Jurkat, Clone E6-1 (cell line): ENCODE results near the gene MARCHF2.
"Not testable (repeated sequence)": the region's sequence is repeated elsewhere in the genome, so short reads cannot be mapped to it uniquely, and the experiment has no call there.

Source experiments
- DNase-seq: peaks from one replicate; pipeline ENCODE4 v3.0.0-alpha.2; 2011; ENCODE audit warnings: low read depth, low spot score
- H3K4me3 ChIP-seq: 2 replicates; pipeline ENCODE4 v1.5.1; 2011; ENCODE audit warnings: mild to moderate bottlenecking, low read length, control low read depth, moderate library complexity

Gene MARCHF2

DNA sequence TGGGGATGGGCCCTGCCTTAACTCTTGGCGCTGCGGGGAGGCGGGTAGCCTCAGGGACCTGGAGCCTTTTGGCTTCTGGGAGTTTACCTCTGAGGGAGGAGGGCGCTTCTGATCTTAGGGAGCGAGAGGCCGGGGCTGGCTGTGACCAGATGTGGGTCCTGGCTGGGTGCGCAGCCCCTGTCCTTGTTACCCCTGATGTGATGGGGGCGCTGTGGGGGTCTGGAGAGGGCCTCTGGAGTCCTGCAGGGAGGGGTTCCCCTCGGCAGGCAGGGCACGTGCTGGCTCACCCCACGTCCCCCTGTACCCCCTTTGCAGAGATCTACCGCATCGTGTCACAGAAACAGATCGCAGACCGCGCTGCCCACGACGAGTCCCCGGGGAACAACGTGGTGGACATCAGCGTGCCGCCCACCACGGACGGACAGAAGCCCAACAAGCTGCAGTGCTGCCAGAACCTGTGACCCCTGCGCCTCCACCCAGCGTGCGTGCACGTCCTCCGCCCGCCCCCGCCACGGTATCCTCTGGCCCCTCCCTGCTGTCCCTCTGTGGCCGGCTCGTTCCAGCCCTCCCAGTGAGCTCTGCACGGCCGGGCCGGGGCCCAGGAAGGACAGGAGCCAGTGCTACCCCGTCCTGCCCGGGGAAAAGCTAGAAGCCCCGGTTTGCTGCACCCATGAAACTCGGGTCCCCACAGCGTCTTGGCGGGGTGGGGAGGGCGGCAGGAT is 9.8 kb upstream of the MARCHF2 start:
- no peak for DNase-seq

DNA sequence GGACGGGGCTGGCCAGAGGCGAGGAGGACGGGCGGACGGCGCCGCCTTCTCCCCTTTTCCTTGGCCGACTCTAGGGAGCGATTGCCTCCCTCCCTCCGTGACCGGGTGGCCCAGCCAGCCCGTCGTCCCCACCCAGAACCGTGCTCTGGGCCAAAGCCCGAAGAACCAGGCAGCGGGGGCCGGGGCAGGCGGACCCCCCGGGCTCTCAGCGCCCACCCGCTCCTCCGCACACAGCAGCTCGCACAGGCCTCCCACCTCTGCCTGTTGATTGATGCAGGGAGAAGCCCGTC is 9.3 kb upstream of the MARCHF2 start:
- no peak overlapping the region for H3K4me3 ChIP-seq
- no peak for DNase-seq

More for the DNA sequence above, 9.8 kb upstream of the MARCHF2 start:
- no peak overlapping the region for H3K4me3 ChIP-seq

DNA sequence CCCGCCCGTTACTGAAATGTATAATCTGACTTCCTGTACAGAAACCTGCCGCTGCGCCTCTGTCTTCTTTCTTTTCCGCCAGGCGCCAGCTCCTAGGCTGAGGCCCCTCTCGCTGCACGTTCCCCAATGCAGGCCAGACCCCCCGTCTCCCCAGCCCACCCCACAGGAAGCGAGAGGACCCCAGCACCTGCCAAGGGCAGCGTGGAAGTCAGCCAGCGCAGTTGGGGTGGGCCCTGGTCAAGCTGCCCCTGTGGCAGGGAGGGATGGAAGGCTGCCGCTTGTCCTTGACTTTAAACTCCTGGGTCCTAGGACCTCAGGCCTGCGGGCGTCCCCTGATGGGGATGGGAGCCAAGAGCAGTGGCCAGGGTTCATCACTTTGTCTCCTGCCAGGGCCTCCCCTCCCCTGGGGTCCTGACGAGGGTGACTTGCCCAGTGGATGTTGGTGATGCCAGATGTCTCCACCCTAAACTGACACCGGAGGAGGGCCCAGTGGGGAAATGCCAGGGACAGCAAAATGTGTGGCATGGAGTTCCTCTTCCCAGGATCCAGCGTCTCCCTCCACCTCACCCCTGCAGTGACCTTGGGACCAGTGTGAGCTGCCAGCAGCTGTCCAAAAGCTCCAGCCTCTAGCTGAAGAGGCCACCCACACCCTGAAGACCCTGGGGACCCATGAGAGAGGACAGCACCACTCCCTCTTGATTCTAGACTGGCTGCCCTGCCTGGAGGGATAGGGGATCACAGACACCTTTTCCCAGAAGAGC is 8.5 kb upstream of the MARCHF2 start:
- H3K4me3 ChIP-seq, result no peak overlapping the region
- DNase-seq, result no peak

DNA sequence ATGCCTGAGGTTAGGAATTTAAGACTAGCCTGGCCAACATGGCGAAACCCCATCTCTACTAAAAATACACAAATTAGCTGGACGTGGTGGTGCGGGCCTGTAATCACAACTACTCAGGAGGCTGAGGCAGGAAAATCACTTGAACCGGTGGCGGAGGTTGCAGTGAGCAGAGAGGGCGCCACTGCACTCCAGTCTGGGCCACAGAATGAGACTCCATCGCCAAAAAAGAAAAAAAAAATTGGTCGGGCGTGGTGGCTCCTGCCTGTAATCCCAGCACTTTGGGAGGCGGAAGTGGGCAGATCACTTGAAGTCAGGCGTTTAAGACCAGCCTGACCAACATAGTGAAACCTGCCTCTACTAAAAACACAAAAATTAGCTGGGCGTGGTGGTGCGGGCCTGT is 2.4 kb upstream of the MARCHF2 start:
- DNase-seq, H3K4me3 ChIP-seq: not testable (repeated sequence)

DNA sequence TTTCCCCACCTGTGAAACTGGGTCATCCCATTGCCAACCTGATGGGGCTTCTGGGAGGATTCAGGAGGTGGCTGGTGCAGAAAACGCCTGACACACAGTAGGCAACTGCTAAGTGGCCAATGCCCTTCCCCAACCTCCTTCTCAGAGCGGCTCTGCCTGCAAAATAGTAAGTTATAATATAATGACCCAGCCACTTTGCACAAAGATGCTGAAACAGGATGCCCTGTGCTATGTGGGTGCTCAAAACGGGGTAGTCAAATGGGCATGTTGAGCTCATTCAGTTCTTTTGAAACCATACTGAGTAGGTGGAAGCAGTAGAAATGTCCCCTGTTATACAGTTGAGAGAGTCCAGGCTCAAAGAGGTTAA is 507 bp downstream of the MARCHF2 start:
- DNase-seq, result no peak
- peak overlapping the region; percentile 63 for H3K4me3 ChIP-seq

DNA sequence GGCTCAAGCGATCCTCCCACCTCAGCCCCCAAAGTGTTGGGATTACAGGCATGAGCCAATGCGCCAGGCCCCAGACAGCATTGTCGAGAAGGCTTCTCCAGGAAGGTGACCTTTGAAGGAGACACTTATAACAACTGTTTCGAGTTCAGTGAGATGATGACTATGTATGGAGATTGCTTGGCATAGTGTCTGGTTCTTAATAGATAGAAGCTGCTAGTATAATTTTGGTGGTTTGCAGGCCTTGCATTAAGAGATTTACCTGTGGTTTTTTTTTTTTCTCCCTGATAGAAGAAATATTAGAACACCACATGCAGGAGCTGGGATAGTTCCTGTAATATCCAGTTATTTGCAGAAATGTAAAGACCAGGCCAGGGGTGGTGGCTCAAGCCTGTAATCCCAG is 3.7 kb downstream of the MARCHF2 start:
- no peak for DNase-seq
- no peak overlapping the region for H3K4me3 ChIP-seq

DNA sequence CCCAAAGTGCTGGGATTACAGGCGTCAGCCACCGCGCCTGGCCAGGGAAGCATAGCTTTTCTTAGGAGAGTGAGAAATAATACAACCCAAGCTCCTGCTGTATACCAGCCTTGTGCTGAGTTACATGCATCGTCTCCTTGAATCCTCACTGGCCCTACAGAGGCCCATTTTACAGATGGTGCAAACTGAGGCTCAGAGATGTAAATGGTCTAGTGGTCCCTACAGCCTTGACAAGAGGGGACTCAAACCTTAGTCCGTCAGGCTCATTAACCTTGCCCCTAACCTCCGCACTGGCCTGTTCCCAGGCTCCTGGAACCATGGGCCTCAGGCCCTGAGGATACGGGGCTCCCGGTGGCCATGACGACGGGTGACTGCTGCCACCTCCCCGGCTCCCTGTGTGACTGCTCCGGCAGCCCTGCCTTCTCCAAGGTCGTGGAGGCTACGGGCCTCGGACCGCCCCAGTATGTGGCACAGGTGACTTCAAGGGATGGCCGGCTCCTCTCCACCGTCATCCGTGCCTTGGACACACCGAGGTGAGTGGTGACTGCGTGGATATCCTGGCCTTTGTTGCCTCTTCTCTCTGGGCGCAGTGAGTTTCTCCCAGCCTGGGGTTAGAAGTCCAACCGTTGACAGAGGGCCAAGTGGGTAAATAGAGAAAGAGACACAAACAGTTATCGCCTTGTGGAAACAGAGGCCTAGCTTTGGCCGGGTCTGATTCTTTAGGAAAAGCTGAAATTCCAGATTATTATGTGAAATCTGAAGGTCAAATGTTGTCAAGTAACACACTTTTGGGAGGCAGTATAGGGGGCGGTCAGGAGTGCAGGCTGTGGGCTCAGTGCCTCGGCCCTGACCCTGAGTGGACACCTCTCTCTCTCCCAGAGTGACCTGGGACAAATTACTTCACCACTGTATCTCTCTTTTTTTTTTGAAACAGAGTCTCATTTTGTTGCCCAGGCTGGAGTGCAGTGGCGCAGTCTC is 8.7 kb downstream of the MARCHF2 start:
- DNase-seq, result no peak
- H3K4me3 ChIP-seq, result no peak overlapping the region

DNA sequence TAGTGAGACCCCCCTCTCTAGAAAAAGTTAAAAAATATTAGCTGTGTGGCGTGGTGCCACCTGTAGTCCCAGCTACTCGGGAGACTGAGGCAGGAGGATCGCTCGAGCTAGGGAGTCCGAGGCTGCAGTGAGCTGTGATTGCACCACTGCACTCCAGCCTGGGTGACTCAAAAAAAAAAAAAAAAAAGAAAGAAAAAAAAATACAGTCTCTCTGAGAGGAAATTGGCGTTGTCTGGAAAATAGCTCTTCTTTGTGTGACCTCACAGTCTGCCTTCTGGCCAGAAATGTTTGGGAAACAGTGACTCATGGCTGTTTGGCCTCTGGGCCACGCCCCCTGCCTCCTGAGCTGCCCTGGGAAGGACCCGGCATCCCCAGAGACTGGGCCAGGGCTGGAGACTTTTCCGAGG is 10.7 kb downstream of the MARCHF2 start:
- no peak for DNase-seq
- no peak overlapping the region for H3K4me3 ChIP-seq

DNA sequence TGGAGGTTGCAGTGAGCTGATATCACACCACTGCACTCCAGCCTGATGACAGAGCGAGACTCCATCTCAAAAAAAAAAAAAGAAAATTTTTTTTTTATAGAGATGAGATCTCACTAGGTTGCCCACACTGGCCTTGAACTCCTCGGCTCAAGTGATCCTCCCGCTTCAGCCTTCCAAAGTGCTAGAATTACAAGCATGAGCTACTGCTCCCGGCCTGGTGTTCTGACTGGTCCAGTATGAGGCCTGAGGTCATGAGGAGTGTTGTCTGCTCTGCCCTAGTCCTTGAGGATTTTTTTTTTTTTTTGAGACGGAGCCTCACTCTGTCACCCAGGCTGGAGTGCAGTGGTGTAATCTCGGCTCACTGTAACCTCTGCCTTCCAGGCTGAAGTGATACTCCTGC is 12.2 kb downstream of the MARCHF2 start:
- DNase-seq, H3K4me3 ChIP-seq: not testable (repeated sequence)

DNA sequence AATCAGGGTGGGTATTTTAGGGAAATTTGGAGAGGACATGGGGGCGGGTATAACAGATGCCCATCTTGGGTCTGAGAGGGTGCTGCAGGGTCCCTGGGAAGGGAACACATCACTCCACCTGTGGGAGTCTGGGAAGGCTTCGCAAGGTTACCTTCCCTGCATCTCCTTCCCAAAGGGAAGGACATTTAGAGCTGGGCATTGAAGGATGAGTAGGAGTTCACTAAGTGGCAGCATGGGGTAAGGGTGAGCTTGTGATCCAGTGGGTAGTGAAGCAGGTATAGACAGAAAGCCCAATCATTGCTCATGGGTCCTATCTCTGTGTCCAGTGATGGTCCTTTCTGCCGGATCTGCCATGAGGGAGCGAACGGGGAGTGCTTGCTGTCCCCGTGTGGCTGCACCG is 13.2 kb downstream of the MARCHF2 start:
- no peak overlapping the region for H3K4me3 ChIP-seq
- DNase-seq, result no peak

DNA sequence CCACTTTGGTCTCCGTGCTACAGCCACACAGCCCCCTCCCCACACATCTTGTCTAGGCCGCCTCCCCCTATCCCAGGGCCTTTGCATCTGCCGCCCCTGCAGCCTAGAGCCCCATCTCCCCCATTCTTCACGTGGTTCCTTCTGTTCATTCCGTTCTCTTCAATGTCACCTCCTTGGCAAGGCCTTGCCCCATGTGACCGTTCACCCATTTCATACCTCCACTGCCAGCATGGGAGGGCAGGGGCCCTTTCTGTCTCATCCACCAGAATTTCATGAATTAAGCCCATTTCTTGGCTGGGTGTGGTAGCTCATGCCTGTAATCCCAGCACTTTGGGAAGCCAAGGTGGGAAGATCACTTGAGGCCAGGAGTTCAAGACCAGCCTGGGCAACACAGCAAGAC is 15.9 kb downstream of the MARCHF2 start:
- H3K4me3 ChIP-seq, result no peak overlapping the region
- DNase-seq, result no peak

DNA sequence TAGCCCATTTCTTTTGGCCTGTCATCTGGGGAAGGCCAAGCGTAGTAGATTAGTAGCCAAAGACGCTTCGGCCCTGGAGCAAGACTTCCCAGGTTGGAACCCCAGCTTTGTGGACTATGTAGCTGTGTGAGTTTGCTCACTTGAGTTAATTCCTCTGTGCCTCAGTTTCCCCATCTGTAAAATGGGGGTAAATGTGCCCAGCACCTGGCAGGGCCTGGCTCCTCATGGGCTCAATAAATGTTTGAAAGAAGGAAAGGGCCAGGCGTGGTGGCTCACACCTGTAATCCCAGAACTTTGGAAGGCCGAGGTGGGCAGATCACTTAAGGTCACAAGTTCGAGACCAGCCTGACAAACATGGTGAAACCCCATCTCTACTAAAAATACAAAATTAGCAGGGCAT is 16.7 kb downstream of the MARCHF2 start:
- no peak overlapping the region for H3K4me3 ChIP-seq
- DNase-seq, result no peak

DNA sequence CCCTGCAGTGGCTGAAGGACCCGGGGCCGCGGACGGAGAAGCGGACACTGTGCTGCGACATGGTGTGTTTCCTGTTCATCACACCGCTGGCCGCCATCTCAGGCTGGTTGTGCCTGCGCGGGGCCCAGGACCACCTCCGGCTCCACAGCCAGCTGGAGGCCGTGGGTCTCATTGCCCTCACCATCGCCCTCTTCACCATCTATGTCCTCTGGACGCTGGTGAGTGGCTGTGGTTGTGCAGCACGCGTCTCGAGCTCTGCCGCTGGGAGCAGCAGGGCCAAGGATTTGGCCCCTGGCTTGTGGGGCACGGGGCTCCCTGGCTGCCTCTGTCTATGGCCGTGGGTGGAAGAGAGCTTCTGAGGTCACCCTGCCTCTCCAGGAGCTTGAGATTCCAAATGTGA is 17.5 kb downstream of the MARCHF2 start:
- no peak overlapping the region for H3K4me3 ChIP-seq
- DNase-seq, result no peak

DNA sequence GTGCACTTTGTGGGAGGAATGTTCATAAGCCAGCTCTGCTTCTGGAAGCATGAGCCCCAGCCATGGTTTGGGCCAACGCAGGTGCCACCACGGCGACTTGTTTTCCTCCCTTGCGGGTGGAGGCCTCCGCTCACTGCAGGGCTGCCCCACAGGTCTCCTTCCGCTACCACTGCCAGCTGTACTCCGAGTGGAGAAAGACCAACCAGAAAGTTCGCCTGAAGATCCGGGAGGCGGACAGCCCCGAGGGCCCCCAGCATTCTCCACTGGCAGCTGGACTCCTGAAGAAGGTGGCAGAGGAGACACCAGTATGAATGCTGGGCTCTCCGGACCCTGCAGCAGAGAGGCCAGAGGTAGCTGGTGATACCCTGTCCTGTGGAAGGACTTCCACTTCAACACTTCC is 25.1 kb downstream of the MARCHF2 start:
- no peak overlapping the region for H3K4me3 ChIP-seq
- no peak for DNase-seq

DNA sequence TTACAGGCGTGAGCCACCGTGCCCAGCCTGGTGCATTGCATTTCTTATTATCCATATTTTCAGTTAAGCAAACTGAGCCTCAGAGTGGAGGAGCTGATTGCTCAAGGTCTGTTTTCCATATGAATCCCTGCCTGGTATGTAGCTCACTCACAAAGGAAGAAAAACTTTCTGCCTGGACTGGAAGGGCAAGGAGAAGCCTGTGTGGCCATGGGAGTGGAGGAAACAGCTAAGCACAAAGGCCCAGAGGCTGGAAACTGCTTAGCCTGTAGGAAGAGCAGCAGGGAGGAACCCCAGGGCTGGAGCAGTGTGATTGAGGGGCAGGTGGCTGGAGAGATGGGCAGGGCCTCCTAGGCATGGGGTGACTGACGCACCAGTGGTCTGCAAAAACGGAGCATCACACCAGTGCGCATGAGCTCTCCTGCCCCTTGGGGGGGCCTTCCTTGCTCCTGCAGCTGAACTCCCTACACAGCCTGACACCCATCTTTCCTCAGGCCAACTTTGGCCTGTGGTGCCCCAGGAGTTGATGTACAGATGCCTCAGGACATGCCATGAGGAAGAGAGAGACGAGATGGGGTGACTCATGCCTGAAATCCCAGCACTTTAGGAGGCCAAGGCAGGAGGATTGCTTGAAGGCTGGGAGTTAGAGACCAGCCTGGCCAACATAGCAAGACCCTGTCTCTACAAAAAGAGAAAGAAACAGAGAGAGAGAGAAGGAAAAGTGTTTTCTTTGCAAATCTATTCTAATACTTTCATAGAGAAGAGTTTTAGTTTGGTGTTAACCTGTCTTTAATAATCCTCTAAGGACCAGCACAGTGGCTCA is 28.8 kb downstream of the MARCHF2 start:
- DNase-seq, result no peak
- H3K4me3 ChIP-seq, result no peak overlapping the region

DNA sequence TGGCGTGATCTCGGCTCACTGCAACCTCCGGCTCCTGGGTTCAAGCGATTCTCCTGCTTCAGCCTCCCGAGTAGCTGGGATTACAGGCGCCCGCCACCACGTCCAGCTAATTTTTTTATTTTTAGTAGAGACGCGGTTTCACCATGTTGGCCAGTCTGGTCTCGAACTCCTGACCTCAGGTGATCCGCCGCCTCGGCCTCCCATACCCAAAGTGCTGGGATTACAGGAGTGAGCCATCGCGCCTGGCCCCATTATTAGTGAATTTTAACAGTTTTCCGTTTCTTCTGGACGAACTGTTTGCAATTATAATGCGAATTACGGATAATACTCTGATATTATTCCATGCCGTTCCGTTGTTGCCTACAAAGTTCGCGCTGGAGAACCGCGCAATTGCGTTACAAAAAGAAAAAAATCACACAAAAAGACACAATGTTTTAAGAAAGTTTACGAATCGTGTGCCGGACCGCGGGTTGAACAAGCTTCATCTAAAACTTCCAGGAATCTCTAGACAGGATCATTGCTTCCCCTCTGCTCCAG is 31.1 kb downstream of the MARCHF2 start:
- peak overlapping the region; percentile 78 for H3K4me3 ChIP-seq
- not testable (repeated sequence) for DNase-seq

DNA sequence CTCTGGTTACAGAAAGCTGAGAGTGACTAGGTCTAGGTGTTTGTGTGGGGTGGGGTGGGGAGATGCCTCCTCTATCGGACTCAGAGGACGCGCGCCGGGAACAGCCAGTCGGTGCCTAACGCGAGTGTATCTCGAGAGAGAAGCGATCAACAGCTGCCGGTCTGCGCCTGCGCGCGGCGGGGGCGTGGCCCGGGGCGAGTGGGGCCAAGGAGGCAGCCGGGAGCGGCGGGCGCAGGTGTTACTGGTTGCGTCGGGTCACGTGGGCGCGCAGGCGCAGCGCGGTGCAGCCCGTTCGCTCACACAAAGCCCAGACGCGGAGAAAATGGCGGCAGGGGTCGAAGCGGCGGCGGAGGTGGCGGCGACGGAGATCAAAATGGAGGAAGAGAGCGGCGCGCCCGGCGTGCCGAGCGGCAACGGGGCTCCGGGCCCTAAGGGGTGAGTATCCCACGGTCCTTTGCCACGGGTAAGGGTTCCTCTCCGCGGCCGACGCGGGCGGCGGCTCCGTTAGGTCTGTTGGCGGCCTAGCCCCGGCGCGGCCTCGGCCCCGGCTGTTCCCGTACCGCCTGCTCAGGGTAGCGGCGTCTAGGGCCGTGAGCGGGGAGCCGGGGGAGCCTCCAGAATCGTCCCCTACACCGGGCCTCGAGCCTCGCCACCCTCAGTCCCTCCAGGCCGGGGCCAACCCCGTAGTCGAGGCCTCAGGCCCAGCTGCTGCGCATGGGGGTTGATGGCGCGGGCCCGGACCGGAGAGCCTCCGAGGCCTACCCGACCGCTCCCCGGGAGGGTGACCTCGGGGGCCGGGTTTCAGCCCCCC is 31.8 kb downstream of the MARCHF2 start, which contains the start of gene HNRNPM:
HNRNPM (plus strand) TSS at position 299 of the 811 bp plus-strand sequence; CDS start at position 323, 24 bp downstream.
- peak within 1 kb of the TSS; percentile 89 for H3K4me3 ChIP-seq
- peak; percentile 95 for DNase-seq

DNA sequence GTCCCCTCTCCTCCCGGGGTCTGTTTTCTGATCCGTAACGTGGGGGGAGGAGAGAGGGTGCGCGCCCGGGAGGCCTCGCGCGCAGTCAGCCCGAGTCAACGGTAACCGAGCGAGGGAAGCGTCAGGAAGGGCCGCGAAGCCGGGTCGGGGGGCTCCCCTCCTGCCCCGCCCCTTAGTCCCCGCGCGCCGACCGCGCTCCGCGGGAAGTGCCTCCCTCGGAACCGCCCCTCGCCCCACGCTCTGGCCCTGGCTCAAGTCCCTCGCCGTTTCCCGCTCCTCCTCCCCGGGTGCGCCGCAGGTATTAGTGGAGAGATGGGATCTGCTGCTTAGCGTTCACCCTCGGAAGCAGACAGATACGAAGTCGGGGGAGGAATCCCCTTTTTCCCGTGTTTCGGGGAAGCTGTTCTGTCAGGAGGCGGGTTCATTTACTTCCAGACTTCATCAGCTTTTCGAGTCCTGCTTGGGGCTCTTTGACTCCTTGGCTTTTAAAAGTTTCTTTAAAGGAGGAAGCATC is 32.4 kb downstream of the MARCHF2 start:
- peak overlapping the region; percentile 89 for H3K4me3 ChIP-seq
- DNase-seq, result no peak
